GM18867 (cell line): ENCODE data around the gene VAV3.

Source experiments
- ATAC-seq: cut with Tn5 transposase; IDR thresholded peaks from one replicate; pipeline ENCODE4 v1.9.1; 2021; ENCODE audit warnings: mild to moderate bottlenecking, moderate library complexity; ENCODE audit not compliant: unreplicated experiment

The VAV3 gene

DNA sequence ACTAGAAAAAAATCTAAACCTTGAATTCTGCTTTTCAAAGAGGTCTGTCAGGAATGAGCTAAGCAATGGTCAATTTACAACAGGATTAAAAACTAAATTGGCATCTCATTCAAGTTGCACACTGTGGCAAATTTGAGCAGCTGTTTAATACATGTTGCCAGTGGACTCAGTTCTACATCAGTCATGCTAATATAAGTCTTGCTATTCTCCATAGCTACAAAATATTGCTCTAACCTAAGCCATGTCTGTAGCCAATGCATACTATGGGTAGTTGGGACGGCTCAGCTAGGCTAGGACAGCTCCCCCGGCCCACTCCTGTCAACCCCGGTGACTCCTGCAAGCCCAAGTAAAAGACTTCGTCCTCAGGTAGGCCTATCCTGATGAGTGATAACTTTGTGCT lies 10.9 kb upstream of the VAV3 start:
- no peak for ATAC-seq

DNA sequence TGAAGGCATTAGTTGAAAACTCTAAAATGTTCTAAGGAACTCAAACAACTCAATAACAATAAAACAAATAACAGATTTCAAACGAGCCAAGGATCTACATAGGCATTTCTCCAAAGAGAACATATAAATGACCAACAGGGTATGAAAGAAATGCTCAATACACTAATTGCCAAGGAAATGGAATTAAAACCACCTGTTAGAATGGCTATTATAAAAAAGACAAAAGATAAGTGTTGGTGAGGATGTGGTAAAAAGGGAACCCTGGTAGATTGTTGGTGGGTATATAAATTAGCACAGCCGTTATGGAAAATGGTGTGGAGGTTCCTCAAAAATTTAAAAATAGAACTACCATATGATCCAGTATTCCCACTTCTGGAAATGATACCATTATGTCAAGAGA lies 9.1 kb upstream of the VAV3 start:
- ATAC-seq, result no peak

DNA sequence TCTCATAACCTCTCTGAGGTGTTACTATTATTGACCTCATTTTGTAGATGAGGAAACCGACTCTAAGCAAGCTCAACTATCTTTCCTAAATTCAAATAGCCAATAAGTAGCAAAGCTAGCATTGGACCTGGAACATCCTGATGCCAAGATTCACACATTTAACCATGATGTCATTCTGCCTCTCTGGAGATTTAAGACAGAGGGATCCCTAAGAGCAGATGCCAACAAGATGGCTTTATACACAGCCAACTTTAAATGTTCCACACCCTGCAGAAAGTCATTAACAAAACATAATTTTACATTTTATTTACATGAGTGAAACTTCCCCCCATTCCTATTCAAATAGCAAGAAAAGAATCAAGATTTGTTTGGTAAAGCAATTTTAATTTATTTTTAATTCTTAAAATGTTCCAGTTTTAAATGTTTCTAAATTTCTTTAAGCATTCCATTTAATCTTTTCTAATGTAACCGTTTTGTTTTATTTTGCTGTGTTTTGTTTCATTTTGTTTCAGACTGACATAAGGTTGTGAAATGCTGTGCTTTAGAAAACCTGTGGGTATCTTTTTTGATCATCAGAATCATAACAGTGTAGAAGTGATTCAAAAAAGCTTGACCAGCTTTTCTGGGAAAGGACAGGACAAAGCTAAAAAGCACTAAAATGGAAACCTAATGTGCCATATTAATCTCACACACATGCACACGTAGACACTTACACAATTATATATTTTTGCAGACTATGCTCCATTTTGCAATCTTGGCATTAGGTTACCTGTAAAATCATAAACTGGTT lies 7.6 kb upstream of the VAV3 start:
- no peak for ATAC-seq

DNA sequence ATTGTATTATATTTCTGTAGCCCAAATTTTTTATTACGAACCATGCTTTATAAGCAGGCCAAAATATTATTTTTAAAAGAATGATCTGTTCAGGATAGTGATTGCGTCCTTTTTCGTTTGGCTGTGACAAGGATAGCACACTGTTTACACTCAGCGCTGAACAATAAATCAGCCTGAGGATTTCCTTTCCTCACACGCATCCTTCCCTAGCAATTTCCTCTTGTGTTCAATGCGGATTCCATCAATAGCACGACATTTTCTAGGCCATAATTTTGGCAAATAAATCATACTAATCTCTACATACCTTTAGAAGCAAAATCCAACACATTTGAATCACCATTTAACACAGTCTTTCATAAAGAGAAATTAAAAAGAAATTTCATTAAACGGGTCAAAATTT lies 1.6 kb upstream of the VAV3 start:
- no peak for ATAC-seq

DNA sequence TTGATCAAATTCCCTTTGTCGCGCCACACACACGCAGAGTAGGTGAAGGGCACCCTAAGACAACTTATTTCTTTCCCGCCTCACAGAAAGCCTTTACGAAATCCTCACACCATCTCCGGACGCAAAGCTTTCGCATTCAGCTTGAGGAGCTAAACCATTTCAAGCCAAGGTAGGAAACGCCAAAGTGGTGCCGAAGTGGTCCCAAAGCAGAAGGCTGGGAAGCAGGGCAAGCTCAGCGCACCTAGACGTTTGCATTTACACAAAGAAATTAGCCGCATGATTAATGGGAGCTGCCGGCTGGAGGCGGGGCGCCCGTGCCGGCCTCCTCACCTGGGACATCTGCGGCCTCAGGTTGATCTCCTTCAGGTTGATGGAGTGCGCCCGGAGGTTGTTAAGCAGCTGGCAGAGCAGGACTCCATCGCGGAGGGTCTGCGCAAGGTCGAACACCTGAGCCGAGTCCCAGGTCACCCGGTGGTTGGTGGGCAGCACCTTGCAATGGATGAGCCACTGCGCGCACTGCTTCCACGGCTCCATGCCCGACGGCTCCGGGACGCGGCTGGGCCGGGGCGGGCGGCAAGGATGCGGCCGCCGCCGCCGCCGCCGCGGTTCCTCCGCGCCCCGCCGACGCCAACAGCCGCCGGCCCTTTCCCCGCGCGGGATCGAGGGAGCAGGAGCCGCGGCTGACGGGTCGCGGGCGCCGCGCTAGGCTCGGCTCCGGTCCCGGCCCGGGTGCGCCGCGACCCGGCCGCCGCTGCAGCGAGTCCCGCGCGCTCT lies 457 bp downstream of the VAV3 start:
- peak; percentile 5 for ATAC-seq

DNA sequence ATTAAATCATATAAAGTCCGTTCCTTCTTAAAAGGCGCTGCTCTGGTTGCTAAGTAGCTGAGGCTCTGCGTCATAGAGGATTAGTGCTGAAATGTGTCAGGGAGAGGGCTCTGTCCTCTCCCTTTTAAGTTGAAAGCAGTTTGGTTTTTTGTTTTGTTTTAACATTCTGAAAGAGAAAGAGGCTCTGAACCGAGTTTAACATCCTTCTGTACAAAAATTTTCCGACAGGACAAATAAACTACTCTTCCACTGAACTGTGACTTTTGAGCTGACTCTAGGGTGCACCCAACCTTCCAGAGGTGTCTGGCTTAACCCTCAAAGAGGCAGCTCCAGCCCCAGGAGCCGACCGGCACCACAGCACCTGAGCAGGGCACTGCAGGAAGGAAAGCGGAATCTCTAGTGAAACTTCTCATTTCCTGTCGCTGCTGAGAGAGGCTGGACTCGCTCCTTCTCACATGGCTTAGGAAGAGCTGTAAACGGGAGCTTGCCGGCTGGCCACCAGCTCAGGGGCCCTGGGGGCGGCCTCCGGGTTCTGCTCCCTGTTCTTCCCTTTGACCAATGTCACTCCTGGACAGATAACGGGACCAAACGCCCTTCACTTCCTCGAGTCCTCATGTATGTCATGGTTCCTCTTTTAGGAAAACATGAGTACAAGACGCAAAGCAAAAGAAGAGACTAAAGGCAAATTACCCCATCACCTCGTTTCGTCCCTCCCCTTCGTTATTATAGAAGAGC lies 1.2 kb downstream of the VAV3 start:
- peak; percentile 81 for ATAC-seq

DNA sequence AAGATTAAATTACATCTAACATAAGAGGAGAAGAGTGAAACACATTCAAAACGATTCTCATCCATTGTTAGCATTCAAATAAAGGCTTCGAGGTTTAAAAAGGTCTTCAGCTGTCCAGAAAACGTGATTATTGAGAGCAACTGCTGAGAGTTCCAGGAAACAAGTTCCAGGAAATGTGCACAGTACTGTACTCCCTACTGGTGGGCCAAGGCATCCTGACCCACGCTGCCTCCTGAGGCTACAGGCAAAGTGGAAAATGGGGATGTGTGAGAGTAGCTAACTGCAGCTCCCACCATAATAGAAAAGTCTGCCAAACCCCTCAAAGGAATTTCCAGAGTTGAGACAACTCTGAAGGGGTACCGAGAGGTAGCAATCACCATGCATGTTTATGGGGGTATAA lies 2.0 kb downstream of the VAV3 start:
- no peak for ATAC-seq

DNA sequence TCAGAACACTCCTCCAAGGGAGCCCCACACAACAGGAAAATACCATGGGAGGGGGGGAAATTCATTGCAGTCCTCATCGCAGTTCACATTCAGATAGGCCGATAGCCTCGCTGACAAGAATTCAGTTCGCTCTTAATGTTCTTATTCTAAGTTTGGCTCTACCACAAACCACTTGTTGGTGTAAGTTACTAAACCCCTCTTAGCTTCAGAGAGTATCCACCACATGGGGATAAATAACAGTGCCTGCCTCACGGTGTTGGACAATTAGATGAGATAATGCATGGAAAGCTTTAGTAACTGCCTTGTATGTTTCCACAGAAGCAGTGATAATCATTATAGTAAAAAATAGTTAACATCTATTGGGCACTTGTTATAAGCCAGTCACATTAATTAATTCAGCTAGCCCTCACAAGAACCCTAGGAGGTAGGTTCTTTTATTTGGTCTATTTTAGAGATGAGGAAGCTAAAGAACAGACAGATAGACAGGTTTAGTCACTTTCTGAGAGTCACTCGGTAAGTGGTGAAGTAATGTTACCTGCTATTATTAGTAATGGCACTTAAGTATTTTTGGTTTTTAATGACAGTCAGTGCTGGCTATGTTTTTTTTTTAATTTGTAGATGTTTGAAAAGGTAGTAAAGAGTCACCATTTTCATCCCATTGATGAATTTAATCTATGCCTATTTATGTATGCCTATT lies 10.1 kb downstream of the VAV3 start:
- ATAC-seq, result no peak

DNA sequence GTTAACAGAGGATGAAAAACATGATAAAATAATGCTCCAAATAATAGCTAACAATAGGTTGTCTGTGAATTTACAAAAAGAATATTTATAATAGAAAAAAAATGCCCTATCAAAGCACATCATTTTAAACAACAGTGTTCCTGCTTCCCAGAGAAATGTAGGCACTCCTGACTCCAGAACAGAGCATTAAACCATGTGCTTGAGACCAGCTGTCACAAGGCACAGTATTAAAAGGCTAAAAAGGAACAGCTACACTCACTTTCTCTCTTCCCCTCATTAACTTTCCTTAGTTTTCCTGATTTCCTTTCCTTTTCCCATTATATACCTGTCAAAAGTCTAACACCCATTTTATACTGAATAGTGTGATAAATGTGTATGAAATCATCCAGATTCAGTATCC lies 10.9 kb downstream of the VAV3 start:
- no peak for ATAC-seq

DNA sequence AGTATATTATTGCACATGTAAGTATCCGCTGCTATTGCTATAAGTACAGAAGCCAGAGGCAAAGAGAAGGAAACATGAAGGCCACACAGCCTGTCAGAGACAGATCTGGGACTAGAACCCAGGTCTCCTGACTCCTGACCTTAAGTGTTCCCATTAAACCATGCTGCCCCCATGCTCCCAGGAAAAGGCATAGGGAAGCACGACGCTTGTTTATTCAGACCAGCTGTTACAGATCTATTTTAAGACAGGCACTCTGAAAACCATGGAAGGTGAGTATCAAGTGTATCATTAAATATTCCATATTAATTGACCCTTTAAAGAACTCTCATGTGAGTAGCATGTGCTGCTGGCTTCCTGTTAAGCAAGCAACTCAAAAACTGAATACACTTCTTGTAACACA lies 11.4 kb downstream of the VAV3 start:
- ATAC-seq, result no peak

DNA sequence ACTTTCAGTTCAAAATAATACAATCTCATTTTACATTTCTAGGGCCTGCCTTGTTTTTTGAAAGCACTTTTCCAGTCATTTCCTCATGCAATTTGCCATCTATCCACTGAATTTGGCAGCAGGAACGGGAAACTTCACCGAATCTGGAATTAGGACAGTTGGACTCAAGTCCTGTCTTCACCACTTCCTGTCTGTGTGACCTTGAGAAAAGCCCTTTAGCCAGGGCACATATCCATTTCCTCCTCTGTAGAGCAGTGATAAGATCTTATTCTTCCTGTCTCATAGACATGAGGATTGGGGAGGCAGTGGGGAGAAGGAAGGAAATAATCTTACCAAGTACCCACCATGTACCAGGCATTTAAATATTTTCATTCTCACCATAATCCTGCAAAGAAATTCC lies 12.0 kb downstream of the VAV3 start:
- ATAC-seq, result no peak

DNA sequence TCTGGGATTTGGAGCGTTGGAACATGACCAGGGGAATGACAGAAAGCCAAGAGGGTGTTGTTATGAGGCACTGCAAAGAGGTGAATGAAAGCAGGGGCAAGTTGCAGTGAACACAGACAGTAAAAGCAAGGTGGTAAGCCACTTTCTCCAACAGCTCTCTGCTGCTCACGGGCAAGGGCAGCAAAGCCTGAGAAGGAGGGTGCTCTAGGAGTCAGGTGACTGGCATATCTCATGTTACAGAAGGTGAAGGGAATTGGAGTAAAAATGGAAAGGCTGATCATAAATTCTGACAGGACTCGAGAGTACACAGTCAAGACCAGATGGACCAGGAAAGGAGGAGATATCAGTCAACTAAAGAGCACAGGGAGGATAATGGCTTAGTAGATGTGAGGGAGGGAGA lies 14.5 kb downstream of the VAV3 start:
- ATAC-seq, result peak; percentile 16

DNA sequence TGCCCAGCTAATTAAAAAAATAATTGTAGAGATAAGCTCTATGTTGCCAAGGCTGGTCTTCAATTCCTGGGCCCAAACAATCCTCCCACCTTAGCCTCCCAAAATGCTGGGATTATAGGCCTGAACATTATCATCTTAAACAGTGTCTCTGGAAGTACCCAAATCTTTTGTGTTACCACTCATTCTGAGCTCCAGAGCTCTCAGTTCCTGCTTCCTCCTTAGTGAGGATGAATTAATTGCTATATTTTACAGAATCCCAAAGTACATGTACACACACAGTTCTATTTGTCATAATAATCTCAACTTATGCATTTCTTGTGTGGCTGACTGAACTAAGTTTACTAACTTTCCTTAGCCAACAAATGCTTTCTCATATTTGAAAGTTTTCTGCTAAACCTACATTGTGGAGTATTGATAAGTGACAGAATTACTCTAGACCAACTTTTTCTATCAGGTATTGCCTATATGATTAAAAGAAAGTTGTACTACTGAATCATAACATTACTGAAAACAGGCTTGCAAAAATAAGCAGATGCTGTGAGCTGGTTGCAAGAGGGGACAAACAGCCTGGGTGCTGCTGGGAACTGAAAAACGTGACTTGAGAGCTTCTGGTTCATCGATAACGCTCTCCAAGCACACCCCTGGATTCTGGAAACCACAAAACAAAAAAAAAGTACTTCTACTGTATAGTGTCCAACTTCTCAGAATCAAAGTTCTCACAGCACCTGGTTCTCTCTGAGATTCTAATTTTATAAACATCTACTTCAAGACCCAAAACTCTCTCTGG lies 15.3 kb downstream of the VAV3 start:
- peak; percentile 97 for ATAC-seq

DNA sequence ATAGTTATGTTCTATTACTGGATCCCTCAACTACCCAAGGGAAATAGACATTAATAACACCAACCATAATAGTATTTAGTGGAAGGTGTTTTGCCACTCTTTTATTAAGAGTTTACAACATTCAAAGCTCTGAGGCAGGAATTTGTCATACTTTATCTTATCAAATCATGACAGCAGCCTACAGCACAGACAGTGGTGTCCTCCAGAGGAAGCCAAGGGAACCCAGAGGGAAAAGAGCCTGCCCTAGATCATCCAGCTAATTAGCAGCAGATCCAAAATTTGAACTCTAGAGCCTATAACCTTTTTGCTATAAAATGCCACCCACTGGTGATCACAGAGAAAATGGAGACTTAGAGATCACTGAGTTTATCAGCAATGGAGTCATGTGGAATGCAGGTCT lies 18.2 kb downstream of the VAV3 start:
- no peak for ATAC-seq

DNA sequence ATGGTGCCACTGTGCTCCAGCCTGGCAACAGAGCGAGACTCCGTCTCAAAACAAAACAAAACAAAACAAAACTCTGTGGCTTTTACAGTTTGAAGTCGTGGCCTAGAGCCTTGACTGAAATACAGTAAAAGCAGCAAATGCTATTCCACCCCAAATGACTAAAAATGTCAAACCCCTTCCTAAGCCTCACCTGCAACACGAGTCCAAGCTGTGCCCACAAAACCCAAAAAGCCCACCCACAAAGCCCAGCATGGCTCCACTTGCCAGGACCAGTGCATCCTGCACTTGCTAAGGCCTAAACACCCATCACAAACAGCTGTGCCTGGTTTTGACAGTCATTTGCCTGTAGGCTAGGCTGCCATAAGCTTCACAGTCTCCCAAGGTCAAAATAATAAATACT lies 21.3 kb downstream of the VAV3 start:
- no peak for ATAC-seq

DNA sequence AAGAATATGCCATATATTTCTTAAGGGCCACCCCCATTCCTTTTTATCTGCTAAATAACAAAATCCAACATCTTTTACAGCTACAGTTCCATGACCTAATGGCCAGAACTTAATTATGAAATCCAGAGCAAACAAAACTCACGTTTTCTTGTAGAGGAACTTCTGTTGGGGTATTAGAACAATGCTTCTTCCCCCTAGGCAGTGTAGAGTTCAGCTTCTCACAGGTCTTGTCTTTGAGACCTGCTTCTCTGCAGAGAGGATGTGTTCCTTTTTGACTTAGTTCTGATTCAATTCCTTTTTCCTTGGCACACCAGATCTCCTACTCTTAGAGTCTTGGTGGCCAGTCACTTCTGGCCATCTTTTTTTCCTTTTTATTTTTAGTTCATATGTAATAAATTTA lies 22.2 kb downstream of the VAV3 start:
- ATAC-seq, result no peak

DNA sequence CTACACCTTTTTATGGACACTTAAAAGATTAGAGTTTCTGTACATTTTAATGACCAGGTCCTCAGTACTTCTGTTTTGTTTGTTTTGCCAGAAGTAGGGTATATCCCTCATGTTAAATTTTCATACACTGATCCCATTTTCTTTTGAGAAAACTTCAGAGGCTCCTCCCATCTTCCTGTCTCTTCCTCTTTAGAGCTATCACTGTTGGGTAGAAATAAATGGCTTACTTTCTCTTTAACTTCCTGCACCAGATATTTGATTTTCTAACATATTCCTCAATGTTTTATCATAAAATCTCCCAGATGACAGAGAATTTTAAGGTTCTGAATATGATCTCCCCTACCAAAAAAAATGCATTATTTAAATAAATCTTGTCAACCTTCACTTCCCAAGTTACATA lies 23.4 kb downstream of the VAV3 start:
- no peak for ATAC-seq

DNA sequence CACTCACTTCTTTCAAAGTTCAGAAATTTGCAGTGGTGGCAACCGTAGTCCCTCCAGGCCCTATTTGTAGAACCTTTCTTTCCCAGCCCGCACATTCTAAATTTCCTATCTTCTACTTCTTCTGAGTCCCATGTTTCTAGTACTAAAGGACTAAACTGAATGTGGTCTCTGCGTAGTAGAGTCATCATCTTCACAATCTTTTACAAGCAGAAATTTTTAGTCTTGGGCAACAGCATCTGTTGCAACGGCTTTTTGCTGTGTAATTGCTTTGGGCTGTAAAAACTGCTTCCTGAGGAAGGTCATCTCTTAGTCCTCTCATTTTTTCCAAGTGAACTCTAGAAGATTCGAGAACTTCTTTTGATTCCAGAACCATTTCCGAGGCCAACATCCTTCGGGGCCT lies 23.9 kb downstream of the VAV3 start:
- ATAC-seq, result no peak

DNA sequence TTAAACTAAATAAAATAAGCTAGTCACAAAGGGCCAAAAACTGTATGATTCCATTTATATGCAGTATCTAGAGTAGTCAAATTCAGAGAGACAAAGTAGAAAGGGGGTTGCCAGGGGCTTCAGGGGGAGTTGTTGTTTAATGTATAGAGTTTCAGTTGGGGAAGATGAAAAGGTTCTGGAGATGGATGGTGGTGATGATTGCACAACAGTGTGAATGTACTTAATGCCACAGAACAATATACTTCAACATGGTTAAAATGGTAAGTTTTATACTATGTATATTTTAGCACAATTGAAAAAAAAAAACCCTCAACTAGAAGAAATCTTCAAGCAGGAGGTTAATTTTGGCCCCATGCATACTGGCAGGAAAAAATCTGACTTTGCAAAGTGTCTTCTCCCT lies 24.3 kb downstream of the VAV3 start:
- ATAC-seq, result no peak

DNA sequence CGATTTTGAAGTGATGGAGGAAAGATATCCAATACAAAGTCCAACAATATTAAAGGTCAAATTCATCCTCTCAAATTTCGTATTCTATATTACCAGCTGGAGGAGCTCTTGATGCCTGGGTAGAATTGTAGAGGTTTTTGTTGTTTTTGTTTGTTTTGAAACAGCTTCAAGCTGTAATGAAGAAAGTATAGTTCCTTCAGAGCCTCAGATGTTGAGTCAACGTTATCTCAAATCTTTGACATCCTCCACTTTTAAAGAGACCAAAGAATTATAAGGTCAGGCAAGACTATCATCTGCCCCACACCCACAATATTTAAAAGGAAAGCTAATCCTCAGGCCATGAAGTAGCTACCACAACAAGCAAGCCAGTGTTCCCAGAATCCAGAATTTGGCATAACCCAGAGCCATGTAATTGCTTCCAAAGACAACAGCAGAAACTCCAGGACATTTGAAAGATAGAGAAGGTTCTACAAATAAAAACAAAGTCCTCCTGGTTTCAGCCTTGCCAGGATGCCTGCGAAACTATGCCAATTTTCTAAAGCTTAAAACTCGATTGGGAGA lies 24.9 kb downstream of the VAV3 start:
- no peak for ATAC-seq
